HepG2 (cell line): Measurements from ENCODE around the gene TRIM54. TPM values are rescaled to one million over a fixed set of nuclear protein-coding genes. Genes with fewer than 3 reads are reported as not detected.

Source experiments
- ATAC-seq: fragments of 200-7000 bp; cut with Tn5 transposase; 3 replicates; pipeline ENCODE4 v1.9.1; 2020; ENCODE audit warnings: mild to moderate bottlenecking, moderate library complexity
- BruUV-seq: library from RNA; stranded (reverse); fragments of 400-500 nt; replicated peaks from 2 replicates; lab custom pipeline; 2021; lab: Mats Ljungman, UMichigan
- CTCF ChIA-PET: fragments of 300-600 bp; formaldehyde crosslinking; extraction: SDS; loops from one replicate; lab custom pipeline; 2021; ENCODE audit warnings: low total read pairs, inconsistent platforms, low intra/inter-chr PET ratio; lab: Yijun Ruan, JAX
- POLR2A ChIA-PET: fragments of 350-600 bp; sonication (Branson Sonifier 250); formaldehyde crosslinking; loops from one replicate; lab custom pipeline; 2020; ENCODE audit warnings: antibody characterized with exemption, inconsistent platforms; lab: Yijun Ruan, JAX
- DNase-seq: peaks from one replicate; pipeline ENCODE4 v3.0.0-alpha.2; 2015; ENCODE audit warnings: low spot score
- FAIRE-seq: peaks from 3 replicates; lab custom pipeline; 2011; peaks lifted over from hg19 to GRCh38; lab: Jason Lieb, UNC
- H2AFZ ChIP-seq: one replicate; pipeline ENCODE4 v1.6.1; 2011; ENCODE audit warnings: low read length, inconsistent platforms
- H3K27ac ChIP-seq: fragments of 300-600 bp; 3 replicates; pipeline ENCODE4 v1.8.0; 2011; ENCODE audit warnings: mixed run types, mild to moderate bottlenecking, mixed read lengths, low read length, inconsistent platforms; ENCODE audit not compliant: insufficient read depth; ENCODE audit errors: extremely low read length
- H3K27me3 ChIP-seq, 2 experiments: fragments of 200-600 bp in 1 of 2; 2 replicates in 1 of 2; 3 replicates in 1 of 2; pipeline versions ENCODE4 v1.6.0 to v1.8.0; 2011; ENCODE audit warnings: low read length in 2 of 2, mild to moderate bottlenecking in 2 of 2, moderate library complexity in 2 of 2, inconsistent platforms in 1 of 2; ENCODE audit not compliant: insufficient read depth in 2 of 2, control insufficient read depth in 1 of 2
- H3K36me3 ChIP-seq, 2 experiments: fragments of 200-600 bp in 1 of 2; replicated peaks in 1 of 2; 2 replicates in 1 of 2; 3 replicates in 1 of 2; pipeline versions ENCODE4 v1.5.1 to v1.8.0; 2011; ENCODE audit warnings: low read length in 2 of 2, inconsistent platforms in 1 of 2; ENCODE audit not compliant: insufficient read depth in 2 of 2, control insufficient read depth in 1 of 2
- H3K4me1 ChIP-seq: 2 replicates; pipeline ENCODE4 v1.5.1; 2012; ENCODE audit warnings: low read length, inconsistent platforms; ENCODE audit not compliant: insufficient read depth
- H3K4me2 ChIP-seq: 2 replicates; pipeline ENCODE4 v1.6.0; 2011; ENCODE audit warnings: low read depth, low read length, inconsistent platforms
- H3K4me3 ChIP-seq, 3 experiments: fragments of 200-600 bp in 1 of 3; sonication (generic), shearing (Covaris generic) in 1 of 3; replicated peaks in 1 of 3; 2 replicates each; pipeline ENCODE4 v1.5.1; 2011 to 2016; ENCODE audit warnings: low read length in 3 of 3, inconsistent platforms in 2 of 3, low read depth in 2 of 3, mild to moderate bottlenecking in 2 of 3, control low read depth in 1 of 3, mixed read lengths in 1 of 3; ENCODE audit not compliant: insufficient read depth in 1 of 3
- H3K79me2 ChIP-seq: one replicate; pipeline ENCODE4 v1.6.1; 2011; ENCODE audit warnings: low read length, inconsistent platforms; ENCODE audit not compliant: insufficient read depth
- H3K9ac ChIP-seq: 2 replicates; pipeline ENCODE4 v1.6.0; 2011; ENCODE audit warnings: mild to moderate bottlenecking, low read depth, low read length, inconsistent platforms; ENCODE audit not compliant: insufficient read depth
- H3K9me3 ChIP-seq: 2 replicates; pipeline ENCODE4 v1.5.1; 2012; ENCODE audit warnings: mild to moderate bottlenecking, low read length
- H4K20me1 ChIP-seq: 2 replicates; pipeline ENCODE4 v1.6.0; 2011; ENCODE audit warnings: inconsistent platforms, mild to moderate bottlenecking, low read length, moderate library complexity; ENCODE audit not compliant: insufficient read depth
- AGO2 ChIP-seq: fragments of 200-400 bp; formaldehyde crosslinking; optimal IDR thresholded peaks from 2 replicates; pipeline ENCODE3; 2017; ENCODE audit warnings: mild to moderate bottlenecking, low read depth, low read length, moderate library complexity
- MIER3 ChIP-seq: IDR thresholded peaks from 2 replicates; pipeline ENCODE4 v1.6.1; 2016; ENCODE audit warnings: missing compliant biosample characterization, borderline replicate concordance
- MXI1 ChIP-seq: IDR thresholded peaks from 3 replicates; pipeline ENCODE4 v1.6.1; 2012; ENCODE audit warnings: low read depth, low read length, inconsistent platforms, borderline replicate concordance
- RFX5 ChIP-seq: IDR thresholded peaks from 2 replicates; pipeline ENCODE4 v1.6.1; 2011; ENCODE audit warnings: low read depth, low read length, improper control_type of control experiment
- SP1 ChIP-seq, 2 experiments: fragments of 450-650 bp in 1 of 2; sonication (generic) in 1 of 2; formaldehyde crosslinking in 1 of 2; IDR thresholded peaks; 2 replicates each; pipeline versions ENCODE4 v1.4.0 to v1.6.1; 2016 to 2020; ENCODE audit warnings: missing genetic modification reagents in 1 of 2
- SP2 ChIP-seq: sonication (generic); formaldehyde crosslinking; IDR thresholded peaks from 2 replicates; pipeline ENCODE4 v1.5.1; 2020; ENCODE audit warnings: mild to moderate bottlenecking, missing genetic modification reagents
- TBX3 ChIP-seq: fragments of 450-650 bp; IDR thresholded peaks from 2 replicates; pipeline ENCODE4 v1.6.1; 2017; ENCODE audit warnings: antibody characterized with exemption, mild to moderate bottlenecking, inconsistent platforms, borderline replicate concordance
- TCF12 ChIP-seq, 2 experiments: fragments of 450-650 bp in 1 of 2; sonication (generic) in 1 of 2; formaldehyde crosslinking in 1 of 2; IDR thresholded peaks; 2 replicates each; pipeline versions ENCODE4 v1.6.1 to v1.8.0; 2017 to 2022; ENCODE audit warnings: antibody characterized with exemption in 1 of 2, mild to moderate bottlenecking in 1 of 2, missing genetic modification reagents in 1 of 2, moderate library complexity in 1 of 2
- TCF7L2 ChIP-seq: IDR thresholded peaks from 2 replicates; pipeline ENCODE4 v1.6.1; 2011; ENCODE audit warnings: mild to moderate bottlenecking, low read depth, low read length, moderate library complexity
- ZNF350 ChIP-seq: sonication (generic); formaldehyde crosslinking; IDR thresholded peaks from 2 replicates; pipeline ENCODE4 v1.4.0; 2020; ENCODE audit warnings: mild to moderate bottlenecking, low read depth, missing genetic modification reagents, borderline replicate concordance
- ZNF441 ChIP-seq: sonication (generic); formaldehyde crosslinking; IDR thresholded peaks from 2 replicates; pipeline ENCODE4 v1.7.0; 2021; ENCODE audit warnings: missing genetic modification reagents, borderline replicate concordance
- ZNF468 ChIP-seq: sonication (generic); formaldehyde crosslinking; IDR thresholded peaks from 2 replicates; pipeline ENCODE4 v1.8.0; 2022; ENCODE audit warnings: mild to moderate bottlenecking, moderate library complexity, missing genetic modification reagents
- ZNF567 ChIP-seq: sonication (generic); formaldehyde crosslinking; IDR thresholded peaks from 2 replicates; pipeline ENCODE4 v1.8.1; 2023; ENCODE audit warnings: mild to moderate bottlenecking, missing genetic modification reagents, borderline replicate concordance
- WGBS: methylation state at CpG from one replicate; pipeline ENCODE4 v1.1.6; 2017; ENCODE audit warnings: low lambda C conversion rate; 5-methylcytosine and 5-hydroxymethylcytosine counted together
- in situ Hi-C: cut with HindIII; loops from 2 replicates; pipeline ENCODE4 v1.10.0; 2017; ENCODE audit warnings: low pct_unique_long_range_greater_than_20kb; ENCODE audit not compliant: extremely low pct_ligation_motif_present
- intact Hi-C: fragments of 100-400 bp; cut with micrococcal nuclease; formaldehyde crosslinking; loops from one replicate; pipeline ENCODE4 v1.10.0; 2022; ENCODE audit not compliant: unreplicated experiment
- polyA plus RNA-seq, 8 experiments: library from polyadenylated mRNA; depleted of rRNA in 3 of 8; stranded (reverse) in 7 of 8; unstranded in 1 of 8; fragments of >200 nt; fragmentation: Illumina TruSeq in 4 of 8; extraction: Trizol in 4 of 8; gene quantifications; 2 replicates each; pipeline versions ENCODE4 v1.2.1 to v1.2.3, GENCODE V29; 2011 to 2016; ENCODE audit warnings: low read depth in 4 of 8, missing spikeins in 1 of 8, mixed read lengths in 1 of 8; ENCODE audit not compliant: insufficient read depth in 1 of 8
- total RNA-seq, 5 experiments: library from RNA; depleted of rRNA; stranded (reverse); fragments of >200 nt; fragmentation: Illumina TruSeq; extraction: Trizol; gene quantifications; 2 replicates each; pipeline ENCODE4 v1.2.3, GENCODE V29; 2016; ENCODE audit warnings: low read depth in 1 of 5
- TF ChIP-seq, protein P1 (sequence below), 2 experiments: IDR thresholded peaks; 2 replicates each; pipeline ENCODE4 v1.6.1; 2011 to 2012; ENCODE audit warnings: low read length in 2 of 2, borderline replicate concordance in 1 of 2, low read depth in 1 of 2, mild to moderate bottlenecking in 1 of 2, moderate library complexity in 1 of 2
- TF ChIP-seq, protein P2 (sequence below): sonication (generic); formaldehyde crosslinking; IDR thresholded peaks from 2 replicates; pipeline ENCODE4 v1.9.0; 2021; ENCODE audit warnings: missing genetic modification reagents, mild to moderate bottlenecking, borderline replicate concordance

The TRIM54 gene
- total and polyA plus RNA-seq, 2 of the 13 experiments (the other 11 are each of a cell fraction or from before 2014, with no cell fraction given) = 0.07 to 0.13 TPM

- CTCF ChIA-PET = no interaction called here
- in situ Hi-C loops = no loop called here
Observed at GRCh38 chr2:27237341-27237945, 44.8 kb upstream of the TRIM54 start.

DNA sequence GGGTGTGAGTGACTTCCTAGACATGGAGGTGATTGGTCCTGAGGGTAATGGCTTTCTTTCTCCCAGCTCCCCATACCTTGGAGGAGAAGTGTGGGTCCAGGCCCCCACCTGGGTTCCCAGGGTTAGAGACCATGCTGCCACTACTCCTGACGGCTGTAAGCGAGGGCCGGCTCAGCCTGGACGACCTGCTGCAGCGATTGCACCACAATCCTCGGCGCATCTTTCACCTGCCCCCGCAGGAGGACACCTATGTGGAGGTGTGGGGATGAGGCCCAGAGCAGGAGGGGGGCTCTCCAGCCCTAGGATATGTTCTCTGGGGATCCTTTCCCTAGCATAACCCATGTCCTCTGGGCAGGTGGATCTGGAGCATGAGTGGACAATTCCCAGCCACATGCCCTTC lies 43.3 kb upstream of the TRIM54 start:
- Histone ChIP-seq H3K79me2 (no peaks in the 10 kb centered on the region), H2AFZ (no peak overlapping the region), H4K20me1 (no peaks in the 10 kb centered on the region), H3K9ac (no peak overlapping the region), H3K9me3 (no peaks in the 10 kb centered on the region), H3K36me3 (peaks cover 79 to 96% of the 10 kb centered on the region in 2 experiments), H3K27me3 (no peaks in the 10 kb centered on the region), H3K27ac (no peak overlapping the region), H3K4me1 (no peaks in the 10 kb centered on the region), H3K4me2 (no peak overlapping the region), H3K4me3 (no peak overlapping the region)
- ATAC-seq (no peak), DNase-seq (no peak), FAIRE-seq (no peak)
- BruUV-seq = no TSS peak
- in situ Hi-C loops (no loop called here), intact Hi-C loops (no loop called here)
- POLR2A ChIA-PET = interaction anchor here (1.0 kb wide), 1 partner anchor 12 kb away, joined by 3 read pairs; no protein-coding TSS in a partner anchor
- 93% methylated on average over 8 of the region's 8 CpGs for WGBS
- CTCF ChIA-PET = no interaction called here
- TF ChIP-seq TBX3 = no peak
- TF ChIP-seq, protein P1, sequence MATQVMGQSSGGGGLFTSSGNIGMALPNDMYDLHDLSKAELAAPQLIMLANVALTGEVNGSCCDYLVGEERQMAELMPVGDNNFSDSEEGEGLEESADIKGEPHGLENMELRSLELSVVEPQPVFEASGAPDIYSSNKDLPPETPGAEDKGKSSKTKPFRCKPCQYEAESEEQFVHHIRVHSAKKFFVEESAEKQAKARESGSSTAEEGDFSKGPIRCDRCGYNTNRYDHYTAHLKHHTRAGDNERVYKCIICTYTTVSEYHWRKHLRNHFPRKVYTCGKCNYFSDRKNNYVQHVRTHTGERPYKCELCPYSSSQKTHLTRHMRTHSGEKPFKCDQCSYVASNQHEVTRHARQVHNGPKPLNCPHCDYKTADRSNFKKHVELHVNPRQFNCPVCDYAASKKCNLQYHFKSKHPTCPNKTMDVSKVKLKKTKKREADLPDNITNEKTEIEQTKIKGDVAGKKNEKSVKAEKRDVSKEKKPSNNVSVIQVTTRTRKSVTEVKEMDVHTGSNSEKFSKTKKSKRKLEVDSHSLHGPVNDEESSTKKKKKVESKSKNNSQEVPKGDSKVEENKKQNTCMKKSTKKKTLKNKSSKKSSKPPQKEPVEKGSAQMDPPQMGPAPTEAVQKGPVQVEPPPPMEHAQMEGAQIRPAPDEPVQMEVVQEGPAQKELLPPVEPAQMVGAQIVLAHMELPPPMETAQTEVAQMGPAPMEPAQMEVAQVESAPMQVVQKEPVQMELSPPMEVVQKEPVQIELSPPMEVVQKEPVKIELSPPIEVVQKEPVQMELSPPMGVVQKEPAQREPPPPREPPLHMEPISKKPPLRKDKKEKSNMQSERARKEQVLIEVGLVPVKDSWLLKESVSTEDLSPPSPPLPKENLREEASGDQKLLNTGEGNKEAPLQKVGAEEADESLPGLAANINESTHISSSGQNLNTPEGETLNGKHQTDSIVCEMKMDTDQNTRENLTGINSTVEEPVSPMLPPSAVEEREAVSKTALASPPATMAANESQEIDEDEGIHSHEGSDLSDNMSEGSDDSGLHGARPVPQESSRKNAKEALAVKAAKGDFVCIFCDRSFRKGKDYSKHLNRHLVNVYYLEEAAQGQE (IDR thresholded peaks at IDR 0.05; ENCODE audit: borderline replicate concordance in 1 of 2, low read depth in 1 of 2, low read length in 2 of 2) = no peak
- TF ChIP-seq ZNF567 (CRISPR knock-in tag) = no peak
- TF ChIP-seq SP2 (CRISPR knock-in tag) = no peak
- no peak for TF ChIP-seq RFX5
- TF ChIP-seq, protein P2, sequence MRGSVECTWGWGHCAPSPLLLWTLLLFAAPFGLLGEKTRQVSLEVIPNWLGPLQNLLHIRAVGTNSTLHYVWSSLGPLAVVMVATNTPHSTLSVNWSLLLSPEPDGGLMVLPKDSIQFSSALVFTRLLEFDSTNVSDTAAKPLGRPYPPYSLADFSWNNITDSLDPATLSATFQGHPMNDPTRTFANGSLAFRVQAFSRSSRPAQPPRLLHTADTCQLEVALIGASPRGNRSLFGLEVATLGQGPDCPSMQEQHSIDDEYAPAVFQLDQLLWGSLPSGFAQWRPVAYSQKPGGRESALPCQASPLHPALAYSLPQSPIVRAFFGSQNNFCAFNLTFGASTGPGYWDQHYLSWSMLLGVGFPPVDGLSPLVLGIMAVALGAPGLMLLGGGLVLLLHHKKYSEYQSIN (CRISPR knock-in tag) = no peak
- TF ChIP-seq TCF12 (IDR thresholded peaks at IDR 0.05) = no peak
- TF ChIP-seq TCF12 (CRISPR knock-in tag; IDR thresholded peaks at IDR 0.05) = no peak
- TF ChIP-seq ZNF350 (CRISPR knock-in tag) = no peak
- no peak for TF ChIP-seq ZNF468 (CRISPR knock-in tag)
- TF ChIP-seq SP1 (IDR thresholded peaks at IDR 0.05) = no peak
- TF ChIP-seq SP1 (CRISPR knock-in tag; IDR thresholded peaks at IDR 0.05) = no peak
- TF ChIP-seq MXI1 = no peak

More at GRCh38 chr2:27237341-27237945, 44.8 kb upstream of the TRIM54 start:
- H3K36me3 ChIP-seq = peaks cover 82 to 96% of the 10 kb centered on the region in 2 experiments
- POLR2A ChIA-PET = no interaction called here
- no peaks in the 10 kb centered on the region for H3K4me1 ChIP-seq
- TF ChIP-seq ZNF441 (CRISPR knock-in tag) = no peak
- no peak for TF ChIP-seq TCF7L2
- TF ChIP-seq AGO2 = peak; percentile 77
- TF ChIP-seq MIER3 = no peak
- no peak overlapping the region for H3K4me3 ChIP-seq
- H3K27me3 ChIP-seq = no peaks in the 10 kb centered on the region
- FAIRE-seq (no peak), DNase-seq (no peak), ATAC-seq (no peak)
- intact Hi-C loops = no loop called here
- 96% methylated on average over 15 of the region's 15 CpGs for WGBS
- no peak overlapping the region for H2AFZ ChIP-seq
- H3K9me3 ChIP-seq = no peaks in the 10 kb centered on the region
- BruUV-seq = no TSS peak
- H3K9ac ChIP-seq = no peak overlapping the region
- H4K20me1 ChIP-seq = no peaks in the 10 kb centered on the region
- no peak overlapping the region for H3K4me2 ChIP-seq
- no peak overlapping the region for H3K27ac ChIP-seq
- H3K79me2 ChIP-seq = no peaks in the 10 kb centered on the region
